Osteocyte (in vitro differentiated cells): ENCODE data around the gene TBC1D8B. TPM values are rescaled to one million over a fixed set of nuclear protein-coding genes. Genes with fewer than 3 reads are reported as not detected.
"Not testable (repeated sequence)": the region's sequence is repeated elsewhere in the genome, so short reads cannot be mapped to it uniquely, and the experiment has no call there.

Experiments used
- DNase-seq: peaks from one replicate; pipeline ENCODE4 v3.0.0; 2021; ENCODE audit warnings: mixed read lengths; ENCODE audit not compliant: unreplicated experiment; ENCODE audit errors: extremely low spot score
- H3K27ac Mint-ChIP-seq: one replicate; pipeline ENCODE4 v1.8.0; 2021; ENCODE audit warnings: mild to moderate bottlenecking, mixed read lengths; ENCODE audit not compliant: unreplicated experiment
- H3K27me3 Mint-ChIP-seq: one replicate; pipeline ENCODE4 v1.8.0; 2021; ENCODE audit warnings: mixed read lengths; ENCODE audit not compliant: unreplicated experiment
- H3K36me3 Mint-ChIP-seq: one replicate; pipeline ENCODE4 v1.8.0; 2021; ENCODE audit warnings: mixed read lengths; ENCODE audit not compliant: unreplicated experiment
- H3K4me1 Mint-ChIP-seq: one replicate; pipeline ENCODE4 v1.8.0; 2021; ENCODE audit warnings: mixed read lengths; ENCODE audit not compliant: unreplicated experiment
- H3K4me3 Mint-ChIP-seq: one replicate; pipeline ENCODE4 v1.8.0; 2021; ENCODE audit warnings: mild to moderate bottlenecking, moderate library complexity, mixed read lengths; ENCODE audit not compliant: unreplicated experiment
- H3K9me3 Mint-ChIP-seq: one replicate; pipeline ENCODE4 v1.8.0; 2021; ENCODE audit warnings: mixed read lengths; ENCODE audit not compliant: unreplicated experiment
- CTCF ChIP-seq: fragments of 200-600 bp; sonication (generic); IDR thresholded peaks from 2 replicates; pipeline ENCODE4 v1.5.0; 2021; ENCODE audit warnings: antibody characterized with exemption, mild to moderate bottlenecking, moderate library complexity
- long read RNA-seq: library from polyadenylated mRNA; unstranded; transcript quantifications from one replicate; pipeline ENCODE4 v2.0.0, GENCODE V29; 2021
- total RNA-seq: library from RNA; stranded (reverse); gene quantifications from 2 replicates; pipeline ENCODE4 v1.2.1, GENCODE V29; 2021

The TBC1D8B gene
- 10.3 and 11.0 TPM in 2 replicates for total RNA-seq
- long read RNA-seq, full-length matches to known transcripts = 10 of 24 reads
- long read RNA-seq, partial matches to known transcripts = 9 of 24 reads
- long read RNA-seq, other reads (novel, unspliced or antisense) = 5 of 24 reads

DNA sequence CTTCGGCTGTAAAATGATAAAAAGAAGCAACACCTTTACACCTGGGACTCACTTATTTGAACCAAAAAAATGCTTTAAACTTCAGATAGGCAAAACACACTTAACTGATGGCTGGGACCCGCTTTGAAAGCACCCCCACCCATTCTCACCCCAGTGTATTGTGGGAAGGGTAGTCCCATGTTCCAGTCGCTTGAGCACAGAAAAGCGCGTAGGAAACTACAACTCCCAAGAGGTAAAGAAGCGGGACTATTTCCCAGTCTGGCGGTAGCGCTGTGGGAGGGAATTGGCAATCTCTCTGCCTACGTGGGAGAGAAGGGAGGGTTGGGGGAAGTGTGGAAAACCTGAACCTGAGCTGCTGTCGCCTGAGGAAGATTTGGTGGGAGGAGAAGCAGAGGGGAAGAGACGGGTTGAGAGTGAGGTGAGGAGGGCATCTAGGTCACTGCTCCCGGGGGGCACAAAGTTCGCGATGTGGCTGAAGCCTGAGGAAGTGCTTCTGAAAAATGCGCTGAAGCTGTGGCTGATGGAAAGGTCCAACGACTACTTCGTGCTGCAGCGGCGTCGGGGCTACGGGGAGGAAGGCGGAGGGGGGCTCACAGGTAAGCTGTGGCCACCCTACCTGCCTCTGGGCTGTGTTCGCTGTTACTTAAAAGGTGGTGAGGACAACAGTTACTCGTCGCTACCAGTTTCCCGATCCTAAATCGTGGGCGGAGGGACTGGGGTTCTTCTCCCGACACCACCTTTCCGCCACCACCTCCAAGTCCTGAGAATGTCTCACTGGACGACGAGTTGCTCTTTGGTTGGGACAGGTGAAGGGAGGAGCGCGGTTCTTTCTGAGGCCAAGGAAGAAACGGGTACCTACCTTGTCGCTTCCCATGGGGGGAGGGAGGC lies at the start of gene TBC1D8B:
TBC1D8B (plus strand) TSS at position 286 of the 888 bp plus-strand sequence; CDS start at position 467, 181 bp downstream.
- H3K36me3 Mint-ChIP-seq = no peaks in the 10 kb centered on the region
- no peaks in the 10 kb centered on the region for H3K9me3 Mint-ChIP-seq
- H3K4me1 Mint-ChIP-seq = peaks cover 5% of the 10 kb centered on the region
- peak; percentile 87 for DNase-seq
- H3K27ac Mint-ChIP-seq = peak within 1 kb of the TSS; percentile 87
- H3K27me3 Mint-ChIP-seq = peaks cover 25% of the 10 kb centered on the region
- peak within 1 kb of the TSS; percentile 95 for H3K4me3 Mint-ChIP-seq
- no peak for TF ChIP-seq CTCF

GRCh38 chrX:106769288-106769687 lies 33.2 kb upstream of the TBC1D8B start:
- H3K4me1 Mint-ChIP-seq, H3K36me3 Mint-ChIP-seq, H3K27ac Mint-ChIP-seq, H3K4me3 Mint-ChIP-seq, H3K9me3 Mint-ChIP-seq, DNase-seq, H3K27me3 Mint-ChIP-seq: not testable (repeated sequence)

- no peak for TF ChIP-seq CTCF
- Mint-ChIP-seq H3K4me3 (no peak overlapping the region), H3K27me3 (no peaks in the 10 kb centered on the region), H3K4me1 (no peaks in the 10 kb centered on the region), H3K9me3 (no peaks in the 10 kb centered on the region), H3K36me3 (no peaks in the 10 kb centered on the region), H3K27ac (no peak overlapping the region)
- no peak for DNase-seq
Observed at GRCh38 chrX:106774981-106775380, 27.5 kb upstream of the TBC1D8B start.

GRCh38 chrX:106780264-106780663 lies 22.2 kb upstream of the TBC1D8B start:
- H3K4me1 Mint-ChIP-seq = no peaks in the 10 kb centered on the region
- H3K9me3 Mint-ChIP-seq = no peaks in the 10 kb centered on the region
- no peak overlapping the region for H3K4me3 Mint-ChIP-seq
- peaks cover 10% of the 10 kb centered on the region for H3K27me3 Mint-ChIP-seq
- no peak for TF ChIP-seq CTCF
- H3K27ac Mint-ChIP-seq = no peak overlapping the region
- DNase-seq = no peak
- no peaks in the 10 kb centered on the region for H3K36me3 Mint-ChIP-seq

- Mint-ChIP-seq H3K4me3 (no peak overlapping the region), H3K9me3 (no peaks in the 10 kb centered on the region), H3K36me3 (no peaks in the 10 kb centered on the region), H3K4me1 (no peaks in the 10 kb centered on the region), H3K27me3 (peaks cover 13% of the 10 kb centered on the region), H3K27ac (no peak overlapping the region)
- DNase-seq = no peak
- TF ChIP-seq CTCF = no peak
Observed at GRCh38 chrX:106780664-106781377, 21.7 kb upstream of the TBC1D8B start.
